NCI-H69 (cell line): ENCODE data around the gene OVCH2.
A peak's percentile ranks its signal among the peaks of the same experiment; 100 is the strongest.

Source experiments
- DNase-seq: peaks from one replicate; lab custom pipeline; 2025; lab: John Stamatoyannopoulos, UW

OVCH2 gene

DNA sequence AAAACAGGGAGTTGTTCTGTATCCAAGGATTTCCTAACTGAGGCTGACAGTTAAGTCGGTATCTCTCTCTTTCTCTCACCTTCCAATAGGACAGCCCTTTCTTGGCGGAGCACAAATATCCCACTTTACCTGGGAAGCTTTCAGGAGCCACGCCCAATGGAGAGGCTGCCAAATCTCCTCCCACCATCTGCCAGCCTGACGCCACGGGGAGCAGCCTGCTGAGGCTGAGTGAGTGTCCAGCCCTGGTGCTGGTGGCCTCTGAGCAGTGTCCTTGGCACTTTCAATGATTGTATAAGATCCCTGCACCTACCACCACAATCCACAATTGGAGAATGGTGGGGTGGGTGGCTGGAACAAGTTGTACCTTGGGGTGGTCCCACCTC is 66.6 kb downstream of the OVCH2 start:
- peak; percentile 82 for DNase-seq
